Hepatocyte (in vitro differentiated cells): ENCODE measurements around the gene TARS1.

Experiments used
- CTCF ChIP-seq: fragments of 200-600 bp; sonication (generic); IDR thresholded peaks from 2 replicates; pipeline ENCODE4 v1.5.1; 2016; ENCODE audit warnings: antibody characterized with exemption, mild to moderate bottlenecking; ENCODE audit not compliant: poor library complexity
- EZH2 ChIP-seq: fragments of 200-600 bp; sonication (generic); IDR thresholded peaks from 2 replicates; pipeline ENCODE4 v1.6.1; 2016; ENCODE audit warnings: antibody characterized with exemption, mild to moderate bottlenecking, borderline replicate concordance
- EZH2phosphoT487 ChIP-seq: fragments of 200-600 bp; sonication (generic); IDR thresholded peaks from one replicate; pipeline ENCODE4 v1.6.1; 2018; ENCODE audit warnings: antibody characterized with exemption, mild to moderate bottlenecking, low read depth, moderate library complexity; ENCODE audit not compliant: unreplicated experiment, severe bottlenecking

- TF ChIP-seq CTCF (no peak), EZH2phosphoT487 (no peak), EZH2 (no peak)
These were observed 31.2 kb upstream of the TARS1 start for GRCh38 chr5:33409435-33410170.
